Loucy (cell line): ENCODE measurements around the gene OR10K2.
"Not testable (repeated sequence)": the region's sequence is repeated elsewhere in the genome, so short reads cannot be mapped to it uniquely, and the experiment has no call there.

Experiments
- H2AFZ ChIP-seq: fragments of 200-600 bp; sonication (generic); 2 replicates; pipeline ENCODE4 v1.6.0; 2016; ENCODE audit warnings: antibody characterized with exemption, mild to moderate bottlenecking, low read length, moderate library complexity
- H3F3A ChIP-seq: fragments of 200-600 bp; 2 replicates; pipeline ENCODE4 v1.6.0; 2016; ENCODE audit warnings: antibody characterized with exemption, low read depth, mild to moderate bottlenecking
- H3K27me3 ChIP-seq: fragments of 200-600 bp; sonication (generic); 2 replicates; pipeline ENCODE4 v1.6.1; 2014; ENCODE audit warnings: low read length, mild to moderate bottlenecking; ENCODE audit not compliant: insufficient read depth, poor library complexity, severe bottlenecking
- H3K36me3 ChIP-seq: fragments of 200-600 bp; sonication (generic); 2 replicates; pipeline ENCODE4 v1.6.1; 2016; ENCODE audit warnings: low read length; ENCODE audit not compliant: insufficient read depth
- H3K4me1 ChIP-seq: fragments of 200-600 bp; sonication (generic); 2 replicates; pipeline ENCODE4 v1.5.1; 2014; ENCODE audit warnings: low read length, mild to moderate bottlenecking; ENCODE audit not compliant: insufficient read depth, poor library complexity, severe bottlenecking
- H3K4me2 ChIP-seq: fragments of 200-600 bp; sonication (generic); 2 replicates; pipeline ENCODE4 v1.6.0; 2014; ENCODE audit warnings: antibody characterized with exemption, low read length, low read depth, mild to moderate bottlenecking; ENCODE audit not compliant: poor library complexity, severe bottlenecking
- H3K4me3 ChIP-seq: fragments of 200-600 bp; sonication (generic); 2 replicates; pipeline ENCODE4 v1.5.1; 2014; ENCODE audit warnings: low read length, mild to moderate bottlenecking, mixed read lengths; ENCODE audit not compliant: poor library complexity, severe bottlenecking
- H3K79me2 ChIP-seq: fragments of 200-600 bp; sonication (generic); 2 replicates; pipeline ENCODE4 v1.6.1; 2014; ENCODE audit warnings: low read length; ENCODE audit not compliant: insufficient read depth
- H3K9ac ChIP-seq: fragments of 200-600 bp; sonication (generic); 2 replicates; pipeline ENCODE4 v1.6.0; 2014; ENCODE audit warnings: mild to moderate bottlenecking, low read depth, low read length, moderate library complexity; ENCODE audit not compliant: poor library complexity, severe bottlenecking
- H3K9me2 ChIP-seq: fragments of 200-600 bp; sonication (generic); replicated peaks from 2 replicates; pipeline ENCODE4 v1.6.1; 2016; ENCODE audit warnings: low read depth, low read length, mixed read lengths
- H3K9me3 ChIP-seq: fragments of 200-600 bp; sonication (generic); 2 replicates; pipeline ENCODE4 v1.6.1; 2014; ENCODE audit warnings: mild to moderate bottlenecking, antibody characterized with exemption, low read length, low read depth; ENCODE audit not compliant: insufficient read depth
- H4K20me1 ChIP-seq: fragments of 200-600 bp; sonication (generic); 2 replicates; pipeline ENCODE4 v1.6.0; 2014; ENCODE audit warnings: antibody characterized with exemption, low read length, mild to moderate bottlenecking; ENCODE audit not compliant: insufficient read depth, poor library complexity, severe bottlenecking
- EZH2phosphoT487 ChIP-seq: fragments of 200-600 bp; IDR thresholded peaks from 2 replicates; pipeline ENCODE4 v1.6.1; 2018; ENCODE audit warnings: antibody characterized with exemption, mild to moderate bottlenecking, moderate library complexity, borderline replicate concordance
- TF ChIP-seq, protein P1 (sequence below): fragments of 200-600 bp; sonication (generic); conservative IDR thresholded peaks from 2 replicates; pipeline ENCODE4 v1.5.1; 2014; ENCODE audit warnings: mild to moderate bottlenecking, antibody characterized with exemption, low read length

Gene OR10K2

DNA sequence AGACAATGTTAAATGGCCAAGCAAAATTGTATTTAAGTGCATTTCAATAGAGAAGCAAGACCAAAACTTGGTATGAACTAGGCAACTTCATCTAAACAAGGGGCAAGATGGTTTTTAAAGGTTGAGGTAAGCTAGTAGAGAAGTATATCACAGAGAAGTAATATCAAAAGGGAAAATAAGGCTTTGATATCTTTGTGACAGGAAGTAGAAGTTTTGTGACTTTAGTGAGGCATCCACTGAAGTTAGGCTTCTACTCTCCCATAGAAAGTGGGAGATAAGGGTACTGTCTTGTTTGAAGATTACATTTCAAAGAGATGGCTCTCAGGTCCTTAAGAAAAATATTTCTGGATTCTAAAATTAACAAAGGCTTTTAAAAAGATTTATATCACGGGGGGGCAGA lies 35.7 kb downstream of the OR10K2 start:
- no peaks in the 10 kb centered on the region for H3K27me3 ChIP-seq
- no peaks in the 10 kb centered on the region for H3K9me2 ChIP-seq
- H4K20me1 ChIP-seq: no peaks in the 10 kb centered on the region
- no peak overlapping the region for H3K4me3 ChIP-seq
- no peaks in the 10 kb centered on the region for H3K9me3 ChIP-seq
- H3K4me2 ChIP-seq: no peak overlapping the region
- no peak overlapping the region for H3K9ac ChIP-seq
- no peak for TF ChIP-seq EZH2phosphoT487
- TF ChIP-seq, protein P1, sequence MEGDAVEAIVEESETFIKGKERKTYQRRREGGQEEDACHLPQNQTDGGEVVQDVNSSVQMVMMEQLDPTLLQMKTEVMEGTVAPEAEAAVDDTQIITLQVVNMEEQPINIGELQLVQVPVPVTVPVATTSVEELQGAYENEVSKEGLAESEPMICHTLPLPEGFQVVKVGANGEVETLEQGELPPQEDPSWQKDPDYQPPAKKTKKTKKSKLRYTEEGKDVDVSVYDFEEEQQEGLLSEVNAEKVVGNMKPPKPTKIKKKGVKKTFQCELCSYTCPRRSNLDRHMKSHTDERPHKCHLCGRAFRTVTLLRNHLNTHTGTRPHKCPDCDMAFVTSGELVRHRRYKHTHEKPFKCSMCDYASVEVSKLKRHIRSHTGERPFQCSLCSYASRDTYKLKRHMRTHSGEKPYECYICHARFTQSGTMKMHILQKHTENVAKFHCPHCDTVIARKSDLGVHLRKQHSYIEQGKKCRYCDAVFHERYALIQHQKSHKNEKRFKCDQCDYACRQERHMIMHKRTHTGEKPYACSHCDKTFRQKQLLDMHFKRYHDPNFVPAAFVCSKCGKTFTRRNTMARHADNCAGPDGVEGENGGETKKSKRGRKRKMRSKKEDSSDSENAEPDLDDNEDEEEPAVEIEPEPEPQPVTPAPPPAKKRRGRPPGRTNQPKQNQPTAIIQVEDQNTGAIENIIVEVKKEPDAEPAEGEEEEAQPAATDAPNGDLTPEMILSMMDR: no peak
- H3K36me3 ChIP-seq: no peaks in the 10 kb centered on the region
- no peaks in the 10 kb centered on the region for H3K4me1 ChIP-seq
- no peaks in the 10 kb centered on the region for H3K79me2 ChIP-seq
- no peak overlapping the region for H2AFZ ChIP-seq
- no peaks in the 10 kb centered on the region for H3F3A ChIP-seq

DNA sequence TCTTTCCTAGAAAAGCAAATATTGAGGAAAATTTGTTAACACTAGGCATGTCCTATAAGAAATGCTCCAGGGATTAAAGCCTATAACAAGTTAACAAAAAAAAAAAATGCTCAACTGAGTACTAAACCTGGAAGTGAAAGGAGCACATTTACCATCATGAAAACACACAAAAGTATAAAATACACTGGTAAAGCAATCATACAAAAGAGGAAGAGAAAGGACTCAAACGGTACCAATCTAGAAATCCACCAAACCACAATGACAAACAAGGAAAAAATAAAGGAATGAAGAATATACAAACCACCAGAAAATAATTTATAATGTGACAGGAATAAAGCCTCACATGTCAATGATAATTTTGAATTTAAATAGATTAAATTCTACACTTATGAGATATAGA lies 51.2 kb downstream of the OR10K2 start:
- no peaks in the 10 kb centered on the region for H3K79me2 ChIP-seq
- no peak overlapping the region for H3K4me3 ChIP-seq
- peaks cover 16% of the 10 kb centered on the region for H3K27me3 ChIP-seq
- no peaks in the 10 kb centered on the region for H3K36me3 ChIP-seq
- H3F3A ChIP-seq: no peaks in the 10 kb centered on the region
- H3K4me1 ChIP-seq: no peaks in the 10 kb centered on the region
- TF ChIP-seq, protein P1: no peak
- no peak for TF ChIP-seq EZH2phosphoT487
- H4K20me1 ChIP-seq: no peaks in the 10 kb centered on the region
- no peak overlapping the region for H3K9ac ChIP-seq
- no peak overlapping the region for H3K4me2 ChIP-seq
- H2AFZ ChIP-seq: no peak overlapping the region
- H3K9me3 ChIP-seq: peaks cover 12% of the 10 kb centered on the region; the same call in 1 of the 2 replicates
- H3K9me2 ChIP-seq: no peaks in the 10 kb centered on the region

DNA sequence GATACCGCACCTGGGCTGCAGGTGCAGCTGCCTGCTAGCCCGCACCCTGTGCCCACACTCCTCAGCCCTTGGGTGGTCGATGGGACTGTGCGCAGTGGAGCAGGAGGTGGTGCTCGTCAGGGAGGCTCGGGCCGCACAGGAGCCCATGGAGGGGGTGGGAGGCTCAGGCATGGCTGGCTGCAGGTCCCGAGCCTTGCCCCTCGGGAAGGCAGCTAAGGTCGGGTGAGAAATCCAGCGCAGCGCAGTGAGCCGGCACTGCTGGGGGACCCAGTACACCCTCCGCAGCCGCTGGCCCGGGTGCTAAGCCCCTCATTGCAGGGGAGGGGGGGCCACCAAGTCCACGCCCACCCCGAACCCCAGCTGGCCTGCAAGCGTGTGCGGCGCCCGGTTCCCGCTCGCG lies 51.9 kb downstream of the OR10K2 start:
- H3K4me1 ChIP-seq, H3K79me2 ChIP-seq, H3K9me2 ChIP-seq, H3K4me3 ChIP-seq, H2AFZ ChIP-seq, H3F3A ChIP-seq, H3K36me3 ChIP-seq, H4K20me1 ChIP-seq, H3K9ac ChIP-seq, H3K4me2 ChIP-seq: not testable (repeated sequence)
- Histone ChIP-seq H3K9me3 (peaks cover 12% of the 10 kb centered on the region; the same call in 1 of the 2 replicates), H3K27me3 (peaks cover 16% of the 10 kb centered on the region)

DNA sequence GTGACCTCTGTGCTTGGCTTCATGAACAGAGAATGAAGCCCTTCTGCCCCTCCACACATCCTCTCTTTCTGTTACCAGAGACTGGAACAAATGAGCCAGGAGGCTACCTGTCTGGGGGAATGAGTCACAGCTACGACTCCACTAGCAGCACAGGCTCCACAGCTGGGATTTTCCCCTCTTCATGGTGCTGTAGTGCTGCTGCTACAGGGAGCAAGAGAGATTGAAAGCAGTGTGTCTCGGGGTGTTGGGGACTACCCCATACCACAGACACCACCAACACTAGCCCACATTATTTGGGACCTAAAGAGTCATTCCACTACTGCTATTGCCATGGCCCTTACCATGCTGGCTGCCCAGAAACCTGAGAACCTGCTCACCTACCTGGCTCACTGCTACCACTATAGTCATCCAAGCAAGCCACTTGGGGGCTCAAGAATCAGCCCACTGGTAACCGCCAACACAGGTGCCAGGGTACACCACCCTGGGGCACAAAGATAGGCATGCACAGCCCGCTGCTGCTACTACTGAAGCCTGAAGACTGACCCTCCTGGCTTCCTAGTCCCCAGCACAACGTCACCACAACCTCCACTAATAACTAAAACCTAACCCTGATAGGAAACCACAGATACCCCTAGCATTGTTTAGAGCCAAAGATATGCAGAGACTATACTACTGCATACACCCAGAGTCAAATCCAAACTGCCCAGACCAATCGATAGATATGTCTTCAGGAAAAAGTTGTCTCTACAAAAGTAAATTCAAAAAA lies 54.7 kb downstream of the OR10K2 start:
- no peaks in the 10 kb centered on the region for H3K36me3 ChIP-seq
- TF ChIP-seq EZH2phosphoT487: no peak
- TF ChIP-seq, protein P1: no peak
- H3F3A ChIP-seq: no peaks in the 10 kb centered on the region
- peaks cover 25% of the 10 kb centered on the region for H3K27me3 ChIP-seq
- no peaks in the 10 kb centered on the region for H3K9me2 ChIP-seq
- H2AFZ ChIP-seq: no peak overlapping the region
- no peak overlapping the region for H3K4me2 ChIP-seq
- no peaks in the 10 kb centered on the region for H3K4me1 ChIP-seq
- no peaks in the 10 kb centered on the region for H4K20me1 ChIP-seq
- no peak overlapping the region for H3K9ac ChIP-seq
- no peaks in the 10 kb centered on the region for H3K79me2 ChIP-seq
- H3K4me3 ChIP-seq: no peak overlapping the region
- H3K9me3 ChIP-seq: peaks cover 12% of the 10 kb centered on the region; the same call in 1 of the 2 replicates
